ENCODE data around the gene PLA2G2C. TPM values are rescaled to one million over a fixed set of nuclear protein-coding genes. Genes with fewer than 3 reads are reported as not detected.

Gene PLA2G2C
- total and polyA plus RNA-seq, 2 donors (not counting 3 experiments of a cell fraction or from before 2014, with no cell fraction given), result not detected

DNA sequence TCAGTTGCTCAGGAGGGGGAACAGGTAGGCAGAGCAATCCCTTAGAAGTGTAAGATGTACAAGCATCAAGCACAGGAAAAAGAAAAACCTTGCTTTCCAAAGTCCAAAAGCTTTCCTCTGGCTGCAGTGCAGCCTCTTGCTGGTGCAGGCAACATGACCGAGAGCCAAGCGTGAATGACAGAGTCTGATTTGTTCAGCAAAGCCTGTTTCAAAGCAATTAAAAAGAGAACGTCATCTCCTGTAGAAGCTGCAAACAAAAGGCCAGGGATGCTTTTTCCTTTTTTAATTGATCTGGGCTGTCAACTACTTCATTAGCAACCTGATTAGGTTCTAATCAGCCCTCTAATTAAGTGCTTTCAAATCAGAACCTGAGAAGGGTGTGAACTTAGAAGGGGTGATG lies 38.2 kb upstream of the PLA2G2C start:
- peaks cover 0 to 6% of the 10 kb centered on the region in 2 experiments for H3K27me3 ChIP-seq (ENCODE audit: control insufficient read depth in 2 of 2, insufficient read depth in 2 of 2, low read length in 2 of 2)
- dilution Hi-C loops (cut with MboI; ENCODE audit: extremely low pct_ligation_motif_present, low sequenced_read_pairs), result no loop called here

More for the DNA sequence above, 38.2 kb upstream of the PLA2G2C start:
- CTCF ChIA-PET, result interaction anchor here (1.4 kb wide), 1 partner anchor 9 kb away, joined by 3 read pairs; no protein-coding TSS in a partner anchor
- no peaks in the 10 kb centered on the region for H3K36me3 ChIP-seq (ENCODE audit: control insufficient read depth in 2 of 2, extremely low read depth in 1 of 2, insufficient read depth in 2 of 2, low read length in 2 of 2)
- FAIRE-seq, result no peak
- H3K9me1 ChIP-seq (replicated peaks; ENCODE audit: control insufficient read depth, extremely low read depth, insufficient read depth, low read length), result no peaks in the 10 kb centered on the region
- no peak overlapping the region for H3K4me3 ChIP-seq (replicated peaks in 1 of 3; ENCODE audit: insufficient read depth in 1 of 3, low read depth in 1 of 3, low read length in 3 of 3)
- H4K20me1 ChIP-seq (replicated peaks; ENCODE audit: control insufficient read depth, extremely low read depth, insufficient read depth, low read length), result no peaks in the 10 kb centered on the region
- no peak overlapping the region for H3K4me2 ChIP-seq (ENCODE audit: insufficient read depth, low read length)
- no peaks in the 10 kb centered on the region for H3K9me3 ChIP-seq (replicated peaks; ENCODE audit: control insufficient read depth, insufficient read depth, low read length)
- POLR2A ChIA-PET, result no interaction called here
- H3K79me2 ChIP-seq (ENCODE audit: control insufficient read depth, insufficient read depth, low read length), result no peaks in the 10 kb centered on the region
- no peak overlapping the region for H3K27ac ChIP-seq (ENCODE audit: insufficient read depth, low read depth, low read length)
- H2AFZ ChIP-seq (ENCODE audit: low read depth, low read length), result no peak overlapping the region
- intact Hi-C loops (cut with micrococcal nuclease), result no loop called here
- TF ChIP-seq FOS (IDR thresholded peaks at IDR 0.05; ENCODE audit: borderline replicate concordance, insufficient read depth, low read length) (no peak), MYC (IDR thresholded peaks at IDR 0.05; ENCODE audit: low read depth, low read length) (no peak), CTCF (IDR thresholded peaks at IDR 0.05; ENCODE audit: extremely low read depth in 1 of 2, insufficient read depth in 1 of 2, low read depth in 1 of 2, low read length in 2 of 2) (no peak), GATA2 (IDR thresholded peaks at IDR 0.05; ENCODE audit: insufficient read depth, insufficient read length, low read depth, low read length) (no peak), POLR2AphosphoS5 (IDR thresholded peaks at IDR 0.05; ENCODE audit: insufficient read depth, low read depth, low read length) (no peak), EZH2 (IDR thresholded peaks at IDR 0.05; ENCODE audit: borderline replicate concordance, low read depth, low read length, severe bottlenecking) (no peak)
- no TSS peak for BruUV-seq (replicated peaks)
- DNase-seq (ENCODE audit: low read depth, low spot score), result no peak
- no peaks in the 10 kb centered on the region for H3K4me1 ChIP-seq (ENCODE audit: control insufficient read depth, extremely low read depth, insufficient read depth, low read length)
- no peak overlapping the region for H3K9ac ChIP-seq (replicated peaks; ENCODE audit: extremely low read depth, insufficient read depth, low read length)

Measured in endothelial cell of umbilical vein (primary cell).